ENCODE data around the gene ATR.

GRCh38 chr3:142436951-142437585 lies 141.5 kb downstream of the ATR start:
- TF ChIP-seq EZH2phosphoT487 (IDR thresholded peaks at IDR 0.05; ENCODE audit: low read depth) (no peak), CTCF (IDR thresholded peaks at IDR 0.05; ENCODE audit: low read depth, low read length) (no peak)

Data from OCI-LY3 (cell line).